ENCODE measurements around the gene ODF2.

ODF2 gene

DNA sequence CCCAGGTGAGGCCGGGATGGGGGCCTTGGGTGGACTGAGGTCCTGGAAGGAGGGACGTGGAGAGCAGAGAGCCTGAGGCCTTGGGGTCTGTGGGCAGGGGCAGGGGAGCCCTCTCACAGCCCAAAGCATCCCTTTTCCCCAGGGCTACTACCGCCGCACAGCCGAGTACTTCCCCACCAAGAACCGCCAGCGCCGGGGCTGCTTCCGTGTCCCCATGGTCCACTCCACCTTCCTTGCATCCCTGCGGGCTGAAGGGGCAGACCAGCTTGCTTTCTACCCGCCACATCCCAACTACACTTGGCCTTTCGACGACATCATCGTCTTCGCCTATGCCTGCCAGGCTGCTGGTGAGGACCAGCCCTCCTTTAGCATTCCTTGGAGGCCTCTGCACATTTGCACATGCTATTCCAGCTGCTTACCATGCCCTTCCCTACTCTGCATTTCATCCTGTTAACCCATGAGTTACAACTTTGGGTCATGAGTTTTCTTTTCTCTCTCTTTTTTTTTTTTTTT, 31.5 kb upstream of the ODF2 start:
- in situ Hi-C loops (cut with MboI; ENCODE audit: low pct_unique_long_range_greater_than_20kb, low sequenced_read_pairs, unreplicated experiment): no loop called here
- no peak for DNase-seq (ENCODE audit: low spot score)
- no peak for TF ChIP-seq CTCF (IDR thresholded peaks at IDR 0.05; ENCODE audit: extremely low read depth, insufficient read depth, missing control alignments)

DNA sequence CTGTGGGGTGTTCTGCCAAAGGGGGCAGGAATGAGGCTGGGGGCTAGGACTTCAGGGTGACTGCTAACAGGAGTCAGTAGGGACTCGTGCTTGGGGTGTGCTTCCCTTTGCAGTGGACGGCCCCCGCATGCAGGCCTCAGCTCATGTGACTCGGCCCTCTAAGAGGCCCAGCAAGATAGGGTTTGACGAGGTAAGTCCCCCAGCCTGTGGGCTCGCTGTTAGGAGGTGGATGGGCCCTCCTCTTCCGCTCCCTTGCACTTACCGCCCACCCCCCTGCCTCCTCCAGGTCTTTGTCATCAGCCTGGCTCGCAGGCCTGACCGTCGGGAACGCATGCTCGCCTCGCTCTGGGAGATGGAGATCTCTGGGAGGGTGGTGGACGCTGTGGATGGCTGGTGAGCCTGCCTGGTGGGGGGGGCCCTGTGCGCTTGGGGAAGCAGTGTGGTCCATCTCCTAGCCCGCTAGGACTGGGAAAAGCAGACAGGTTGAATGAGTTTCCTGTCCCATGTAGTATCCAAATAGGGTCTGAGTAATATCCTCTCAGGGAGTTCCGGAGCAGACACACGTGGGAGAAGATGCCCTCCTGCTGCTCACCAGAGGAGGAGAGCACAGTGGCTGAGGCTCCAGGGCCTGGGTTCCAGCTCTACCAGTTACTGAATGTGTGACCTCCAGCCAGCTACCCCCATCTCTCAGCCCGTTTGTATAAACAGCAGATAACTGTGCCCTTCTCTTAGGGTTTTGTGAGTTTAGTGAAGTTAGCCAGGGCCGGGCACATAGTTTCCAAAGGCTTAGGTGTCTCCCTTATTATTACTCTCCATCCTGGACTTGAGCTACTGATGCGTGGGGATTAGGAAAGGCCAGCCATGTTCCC, 26.9 kb upstream of the ODF2 start:
- no peak for DNase-seq (ENCODE audit: low spot score)
- in situ Hi-C loops (cut with MboI; ENCODE audit: low pct_unique_long_range_greater_than_20kb, low sequenced_read_pairs, unreplicated experiment): no loop called here
- TF ChIP-seq CTCF (IDR thresholded peaks at IDR 0.05; ENCODE audit: extremely low read depth, insufficient read depth, missing control alignments): no peak

GRCh38 chr9:128429513-128430086, 26.2 kb upstream of the ODF2 start:
- no peak for TF ChIP-seq CTCF (IDR thresholded peaks at IDR 0.05; ENCODE audit: extremely low read depth, insufficient read depth, missing control alignments)
- in situ Hi-C loops (cut with MboI; ENCODE audit: low pct_unique_long_range_greater_than_20kb, low sequenced_read_pairs, unreplicated experiment): no loop called here
- no peak for DNase-seq (ENCODE audit: low spot score)

- in situ Hi-C loops (cut with MboI; ENCODE audit: low pct_unique_long_range_greater_than_20kb, low sequenced_read_pairs, unreplicated experiment): no loop called here
- no peak for TF ChIP-seq CTCF (IDR thresholded peaks at IDR 0.05; ENCODE audit: extremely low read depth, insufficient read depth, missing control alignments)
- DNase-seq (ENCODE audit: low spot score): no peak
Measured at GRCh38 chr9:128431207-128431606, 24.6 kb upstream of the ODF2 start.

GRCh38 chr9:128434340-128434739, 21.5 kb upstream of the ODF2 start:
- no peak for TF ChIP-seq CTCF (IDR thresholded peaks at IDR 0.05; ENCODE audit: extremely low read depth, insufficient read depth, missing control alignments)
- in situ Hi-C loops (cut with MboI; ENCODE audit: low pct_unique_long_range_greater_than_20kb, low sequenced_read_pairs, unreplicated experiment): no loop called here

DNA sequence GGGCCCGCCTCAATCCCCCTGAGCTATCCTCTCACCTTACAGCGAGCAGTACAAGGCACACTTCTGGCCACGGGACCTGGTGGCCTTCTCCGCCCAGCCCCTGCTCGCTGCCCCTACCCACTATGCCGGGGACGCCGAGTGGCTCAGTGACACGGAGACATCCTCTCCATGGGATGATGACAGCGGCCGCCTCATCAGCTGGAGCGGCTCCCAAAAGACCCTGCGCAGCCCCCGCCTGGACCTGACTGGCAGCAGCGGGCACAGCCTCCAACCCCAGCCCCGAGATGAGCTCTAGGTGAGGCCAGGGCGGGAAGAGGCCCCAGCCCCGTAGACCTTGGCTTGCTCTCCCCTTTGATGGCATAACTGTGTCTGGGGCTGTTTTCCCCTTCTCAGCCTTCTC, 20.2 kb upstream of the ODF2 start:
- in situ Hi-C loops (cut with MboI; ENCODE audit: low pct_unique_long_range_greater_than_20kb, low sequenced_read_pairs, unreplicated experiment): no loop called here
- TF ChIP-seq CTCF (IDR thresholded peaks at IDR 0.05; ENCODE audit: extremely low read depth, insufficient read depth, missing control alignments): no peak
- no peak for DNase-seq (ENCODE audit: low spot score)

More at GRCh38 chr9:128434340-128434739, 21.5 kb upstream of the ODF2 start:
- DNase-seq (ENCODE audit: low spot score): no peak
